NT2/D1 (cell line): ENCODE results near the gene OSM.

ENCODE experiments used
- DNase-seq: peaks from one replicate; pipeline ENCODE4 v3.0.0-alpha.2; 2011; ENCODE audit warnings: low read depth, low spot score
- H3K27me3 ChIP-seq: 2 replicates; pipeline ENCODE4 v1.6.0; 2011; ENCODE audit warnings: mild to moderate bottlenecking; ENCODE audit not compliant: insufficient read length, insufficient read depth
- H3K36me3 ChIP-seq: 2 replicates; pipeline ENCODE4 v1.6.1; 2011; ENCODE audit warnings: mild to moderate bottlenecking, low read length, mixed read lengths; ENCODE audit not compliant: insufficient read depth, insufficient read length
- H3K4me1 ChIP-seq: 2 replicates; pipeline ENCODE4 v1.5.1; 2011; ENCODE audit not compliant: insufficient read depth, insufficient read length
- H3K4me3 ChIP-seq: 2 replicates; pipeline ENCODE4 v1.5.1; 2011; ENCODE audit warnings: low read depth; ENCODE audit not compliant: insufficient read length
- H3K9ac ChIP-seq: 2 replicates; pipeline ENCODE4 v1.6.0; 2011; ENCODE audit warnings: low read depth; ENCODE audit not compliant: insufficient read length
- H3K9me3 ChIP-seq: 2 replicates; pipeline ENCODE4 v1.5.1; 2011; ENCODE audit warnings: mild to moderate bottlenecking, low read length; ENCODE audit not compliant: insufficient read depth
- SUZ12 ChIP-seq: IDR thresholded peaks from 2 replicates; pipeline ENCODE4 v1.6.1; 2011; ENCODE audit not compliant: insufficient read length, insufficient read depth; ENCODE audit errors: extremely low read depth
- YY1 ChIP-seq: IDR thresholded peaks from 2 replicates; pipeline ENCODE4 v1.6.1; 2011; ENCODE audit not compliant: insufficient read length, insufficient read depth
- ZNF274 ChIP-seq: IDR thresholded peaks from 2 replicates; pipeline ENCODE4 v1.6.1; 2011; ENCODE audit warnings: mild to moderate bottlenecking, low read depth, low read length

OSM gene

GRCh38 chr22:30286813-30287647, 20.4 kb upstream of the OSM start:
- Histone ChIP-seq H3K36me3 (peaks cover 33% of the 10 kb centered on the region), H3K4me1 (peaks cover 23% of the 10 kb centered on the region), H3K4me3 (no peak overlapping the region), H3K9me3 (no peaks in the 10 kb centered on the region), H3K9ac (no peak overlapping the region), H3K27me3 (no peaks in the 10 kb centered on the region)
- no peak for TF ChIP-seq YY1
- TF ChIP-seq SUZ12, result no peak
- TF ChIP-seq ZNF274, result no peak
- no peak for DNase-seq

- Histone ChIP-seq H3K4me3 (no peak overlapping the region), H3K9ac (no peak overlapping the region), H3K36me3 (peaks cover 27% of the 10 kb centered on the region), H3K4me1 (peaks cover 20% of the 10 kb centered on the region), H3K27me3 (no peaks in the 10 kb centered on the region), H3K9me3 (no peaks in the 10 kb centered on the region)
- DNase-seq, result no peak
- no peak for TF ChIP-seq YY1
- no peak for TF ChIP-seq SUZ12
- no peak for TF ChIP-seq ZNF274
Measured at GRCh38 chr22:30286331-30286730, 19.7 kb upstream of the OSM start.

GRCh38 chr22:30285846-30286200, 19.2 kb upstream of the OSM start:
- DNase-seq, result no peak
- peaks cover 25% of the 10 kb centered on the region for H3K36me3 ChIP-seq
- H3K4me1 ChIP-seq, result peaks cover 17% of the 10 kb centered on the region
- TF ChIP-seq ZNF274 (no peak), SUZ12 (no peak), YY1 (no peak)
- H3K27me3 ChIP-seq, result no peaks in the 10 kb centered on the region
- H3K9ac ChIP-seq, result no peak overlapping the region
- H3K4me3 ChIP-seq, result no peak overlapping the region
- no peaks in the 10 kb centered on the region for H3K9me3 ChIP-seq

GRCh38 chr22:30285176-30285845, 18.7 kb upstream of the OSM start:
- no peak for DNase-seq
- Histone ChIP-seq H3K27me3 (no peaks in the 10 kb centered on the region), H3K9me3 (no peaks in the 10 kb centered on the region), H3K9ac (no peak overlapping the region), H3K4me3 (no peak overlapping the region), H3K4me1 (peaks cover 12% of the 10 kb centered on the region), H3K36me3 (peaks cover 25% of the 10 kb centered on the region)
- TF ChIP-seq ZNF274, result no peak
- no peak for TF ChIP-seq YY1
- TF ChIP-seq SUZ12, result no peak

GRCh38 chr22:30284666-30285065, 18.0 kb upstream of the OSM start:
- H3K9ac ChIP-seq, result no peak overlapping the region
- no peaks in the 10 kb centered on the region for H3K9me3 ChIP-seq
- no peak overlapping the region for H3K4me3 ChIP-seq
- no peaks in the 10 kb centered on the region for H3K27me3 ChIP-seq
- no peak for TF ChIP-seq ZNF274
- no peak for TF ChIP-seq SUZ12
- TF ChIP-seq YY1, result no peak
- H3K4me1 ChIP-seq, result peaks cover 10% of the 10 kb centered on the region
- DNase-seq, result no peak
- H3K36me3 ChIP-seq, result peaks cover 25% of the 10 kb centered on the region

DNA sequence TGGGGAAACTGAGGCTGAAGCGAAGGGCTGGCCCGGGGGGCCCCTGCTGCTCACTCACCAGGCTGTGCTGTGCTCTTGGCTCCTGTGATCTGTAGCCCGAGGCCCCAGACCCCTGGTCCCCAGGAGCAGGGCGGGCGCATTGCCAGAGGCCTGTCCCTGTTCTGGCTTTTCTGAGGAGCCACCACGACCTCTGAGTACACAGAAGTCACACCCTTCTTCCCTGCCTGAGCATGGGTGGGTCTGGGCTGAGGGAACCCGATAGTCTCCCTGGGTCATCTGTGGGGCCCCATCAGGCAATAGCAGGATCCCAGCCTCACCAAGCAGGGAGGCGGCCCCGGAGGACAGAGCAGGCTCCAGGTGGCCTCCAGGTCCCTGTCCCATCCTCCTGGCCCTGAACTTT, 17.5 kb upstream of the OSM start:
- H3K4me1 ChIP-seq, result peaks cover 10% of the 10 kb centered on the region
- TF ChIP-seq ZNF274 (no peak), SUZ12 (no peak)
- H3K4me3 ChIP-seq, result no peak overlapping the region
- DNase-seq, result no peak
- no peaks in the 10 kb centered on the region for H3K27me3 ChIP-seq
- no peak overlapping the region for H3K9ac ChIP-seq
- H3K36me3 ChIP-seq, result peaks cover 25% of the 10 kb centered on the region
- no peaks in the 10 kb centered on the region for H3K9me3 ChIP-seq

- H3K9ac ChIP-seq, result no peak overlapping the region
- H3K27me3 ChIP-seq, result no peaks in the 10 kb centered on the region
- TF ChIP-seq ZNF274 (no peak), SUZ12 (no peak), YY1 (no peak)
- no peaks in the 10 kb centered on the region for H3K9me3 ChIP-seq
- H3K36me3 ChIP-seq, result peaks cover 25% of the 10 kb centered on the region
- peaks cover 10% of the 10 kb centered on the region for H3K4me1 ChIP-seq
- no peak for DNase-seq
- H3K4me3 ChIP-seq, result no peak overlapping the region
Measured at GRCh38 chr22:30283342-30283741, 16.7 kb upstream of the OSM start.
